Activated naive CD4-positive, alpha-beta T cell treated with anti-CD3 and anti-CD28 coated beads, Interleukin-2, amount 10 ng/mL, durations not matched to agents 7 days and 5 days (primary cell): ENCODE measurements around the gene SLC1A4.

Source experiments
- CTCF ChIA-PET: fragments of 350-600 bp; sonication (Branson Sonifier 250); formaldehyde crosslinking; loops from one replicate; lab custom pipeline; 2021; ENCODE audit warnings: antibody characterized with exemption; lab: Charles Lee
- DNase-seq: peaks from one replicate; pipeline ENCODE4 v3.0.0-alpha.2; 2020
- H3K27ac Mint-ChIP-seq: one replicate; pipeline ENCODE4 v1.8.0; 2021; ENCODE audit warnings: mild to moderate bottlenecking, moderate library complexity, mixed read lengths
- H3K27me3 Mint-ChIP-seq: one replicate; pipeline ENCODE4 v1.8.0; 2021; ENCODE audit warnings: mild to moderate bottlenecking, mixed read lengths
- H3K36me3 Mint-ChIP-seq: one replicate; pipeline ENCODE4 v1.8.0; 2021; ENCODE audit warnings: mixed read lengths
- H3K4me1 Mint-ChIP-seq: one replicate; pipeline ENCODE4 v1.8.0; 2021; ENCODE audit warnings: mixed read lengths
- H3K4me3 Mint-ChIP-seq: one replicate; pipeline ENCODE4 v1.8.0; 2021; ENCODE audit warnings: mild to moderate bottlenecking, moderate library complexity, mixed read lengths
- H3K9me3 Mint-ChIP-seq: one replicate; pipeline ENCODE4 v1.8.0; 2021; ENCODE audit warnings: mixed read lengths

The SLC1A4 gene

GRCh38 chr2:64975232-64975821, 13.9 kb upstream of the SLC1A4 start:
- no peaks in the 10 kb centered on the region for H3K9me3 Mint-ChIP-seq
- H3K27me3 Mint-ChIP-seq: peaks cover 4% of the 10 kb centered on the region
- H3K27ac Mint-ChIP-seq: no peak overlapping the region
- H3K4me1 Mint-ChIP-seq: peaks cover 10% of the 10 kb centered on the region
- no peak for DNase-seq
- CTCF ChIA-PET: no interaction called here
- no peaks in the 10 kb centered on the region for H3K36me3 Mint-ChIP-seq
- no peak overlapping the region for H3K4me3 Mint-ChIP-seq

DNA sequence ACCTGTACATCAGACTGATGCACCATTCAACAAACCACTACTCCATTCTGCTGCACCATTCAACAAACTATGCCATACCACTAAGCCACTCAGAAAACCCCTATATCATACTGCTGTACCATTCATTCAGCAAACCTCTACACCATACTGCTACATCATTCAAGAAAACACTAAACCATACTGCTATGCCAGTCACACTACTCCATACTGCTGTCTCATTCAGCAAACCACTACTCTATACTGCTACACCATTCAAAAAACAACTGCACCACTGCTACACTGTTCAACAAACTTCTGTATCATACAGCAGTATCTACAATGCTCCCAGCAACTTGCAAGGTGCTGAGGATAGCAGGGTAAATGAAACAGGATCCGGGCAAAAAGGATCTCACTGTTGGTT, 12.9 kb upstream of the SLC1A4 start:
- CTCF ChIA-PET: no interaction called here
- Mint-ChIP-seq H3K27me3 (peaks cover 4% of the 10 kb centered on the region), H3K4me1 (peaks cover 11% of the 10 kb centered on the region), H3K4me3 (no peak overlapping the region), H3K36me3 (no peaks in the 10 kb centered on the region), H3K9me3 (no peaks in the 10 kb centered on the region), H3K27ac (no peak overlapping the region)
- DNase-seq: no peak

DNA sequence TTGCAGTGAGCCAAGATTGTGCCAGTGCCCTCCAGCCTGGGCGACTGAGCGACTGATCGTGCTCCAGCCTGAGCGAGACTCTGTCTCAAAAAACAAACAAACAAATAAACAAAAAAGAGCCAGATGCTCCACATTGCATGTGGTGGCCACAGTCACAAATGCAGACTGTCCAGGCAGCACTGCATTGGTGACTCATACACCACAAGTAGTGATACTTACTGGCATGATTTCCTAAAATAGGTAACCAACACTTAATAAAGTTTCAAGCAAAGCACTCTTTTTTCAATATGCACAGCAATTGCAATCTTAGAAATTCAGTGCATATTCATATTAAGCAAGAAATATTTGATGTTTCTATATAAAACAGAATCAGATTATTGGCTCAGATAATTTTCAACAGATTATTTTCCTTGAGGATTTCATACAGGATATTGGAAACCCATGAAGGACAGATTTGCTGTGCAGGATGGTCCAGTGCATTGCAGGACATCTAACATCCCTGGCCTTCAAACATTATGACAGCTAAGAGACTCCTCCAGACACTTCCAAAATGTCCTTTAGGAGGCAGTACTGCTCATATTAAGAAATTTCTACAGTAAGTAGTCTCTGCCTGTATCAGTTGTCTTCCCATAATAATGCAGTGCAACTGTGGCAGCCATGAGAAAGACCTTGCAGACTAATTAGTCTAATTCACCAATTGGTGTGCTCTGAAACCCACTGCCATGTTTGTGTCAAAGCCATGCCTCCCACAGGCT, 10.5 kb upstream of the SLC1A4 start:
- Mint-ChIP-seq H3K9me3 (no peaks in the 10 kb centered on the region), H3K36me3 (no peaks in the 10 kb centered on the region), H3K4me3 (no peak overlapping the region), H3K27ac (no peak overlapping the region), H3K27me3 (peaks cover 4% of the 10 kb centered on the region), H3K4me1 (peaks cover 28% of the 10 kb centered on the region)
- CTCF ChIA-PET: interaction anchor here (0.6 to 3.4 kb wide), 8 partner anchors 9 to 64 kb away, joined by 3 to 17 read pairs (median 4); no protein-coding TSS in a partner anchor
- DNase-seq: no peak

DNA sequence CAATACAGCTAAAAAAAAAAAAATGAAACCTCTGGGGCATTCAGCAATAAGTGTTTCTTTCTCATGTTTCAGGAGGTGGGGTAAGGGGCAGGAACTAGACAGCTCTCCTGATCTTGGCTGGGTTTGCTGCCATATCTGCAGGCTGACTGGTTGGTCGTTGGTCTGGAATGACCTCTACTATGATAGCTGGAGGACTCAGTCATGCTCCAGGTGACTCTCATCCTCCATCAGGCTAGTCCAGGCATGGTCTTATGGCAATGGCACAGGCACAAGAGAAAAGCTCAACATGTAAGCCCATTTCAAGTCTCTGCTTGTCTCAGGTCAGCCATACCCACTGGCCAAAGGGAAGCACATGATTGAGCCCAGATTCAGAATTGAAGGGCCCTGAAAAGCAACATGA, 9.5 kb upstream of the SLC1A4 start:
- peaks cover 28% of the 10 kb centered on the region for H3K4me1 Mint-ChIP-seq

GRCh38 chr2:64980183-64980582, 9.0 kb upstream of the SLC1A4 start:
- Mint-ChIP-seq H3K36me3 (no peaks in the 10 kb centered on the region), H3K4me1 (peaks cover 28% of the 10 kb centered on the region), H3K4me3 (no peak overlapping the region), H3K27me3 (no peaks in the 10 kb centered on the region), H3K9me3 (no peaks in the 10 kb centered on the region), H3K27ac (no peak overlapping the region)
- DNase-seq: no peak
- CTCF ChIA-PET: interaction anchor here (1.3 to 3.4 kb wide), 3 partner anchors 8 to 63 kb away, joined by 4 to 17 read pairs (median 9); no protein-coding TSS in a partner anchor

More for the DNA sequence above, 9.5 kb upstream of the SLC1A4 start:
- Mint-ChIP-seq H3K9me3 (no peaks in the 10 kb centered on the region), H3K36me3 (no peaks in the 10 kb centered on the region), H3K4me3 (no peak overlapping the region), H3K27ac (no peak overlapping the region), H3K27me3 (no peaks in the 10 kb centered on the region)
- CTCF ChIA-PET: interaction anchor here (1.3 to 3.4 kb wide), 4 partner anchors 8 to 62 kb away, joined by 4 to 17 read pairs (median 7); no protein-coding TSS in a partner anchor
- no peak for DNase-seq

GRCh38 chr2:64982311-64982857, 6.8 kb upstream of the SLC1A4 start:
- Mint-ChIP-seq H3K36me3 (peaks cover 2% of the 10 kb centered on the region), H3K4me3 (no peak overlapping the region), H3K9me3 (no peaks in the 10 kb centered on the region), H3K4me1 (peaks cover 46% of the 10 kb centered on the region), H3K27me3 (peaks cover 4% of the 10 kb centered on the region), H3K27ac (no peak overlapping the region)
- no peak for DNase-seq
- CTCF ChIA-PET: interaction anchor here (0.5 to 1.0 kb wide), 2 partner anchors 65 to 120 kb away, joined by 3 to 5 read pairs; no protein-coding TSS in a partner anchor

GRCh38 chr2:64982932-64983331, 6.3 kb upstream of the SLC1A4 start:
- H3K4me3 Mint-ChIP-seq: no peak overlapping the region
- CTCF ChIA-PET: interaction anchor here (1.0 kb wide), 1 partner anchor 65 kb away, joined by 3 read pairs; no protein-coding TSS in a partner anchor
- H3K9me3 Mint-ChIP-seq: no peaks in the 10 kb centered on the region
- no peak overlapping the region for H3K27ac Mint-ChIP-seq
- DNase-seq: no peak
- H3K4me1 Mint-ChIP-seq: peaks cover 50% of the 10 kb centered on the region
- peaks cover 4% of the 10 kb centered on the region for H3K27me3 Mint-ChIP-seq
- H3K36me3 Mint-ChIP-seq: peaks cover 2% of the 10 kb centered on the region

- CTCF ChIA-PET: interaction anchor here (1.0 to 1.2 kb wide), 2 partner anchors 13 to 68 kb away, joined by 3 read pairs; no protein-coding TSS in a partner anchor
- Mint-ChIP-seq H3K9me3 (no peaks in the 10 kb centered on the region), H3K27ac (no peak overlapping the region), H3K4me1 (peaks cover 49% of the 10 kb centered on the region), H3K4me3 (no peak overlapping the region), H3K36me3 (peaks cover 7% of the 10 kb centered on the region), H3K27me3 (peaks cover 4% of the 10 kb centered on the region)
- no peak for DNase-seq
These were observed 3.8 kb upstream of the SLC1A4 start for GRCh38 chr2:64985447-64985846.

- Mint-ChIP-seq H3K27me3 (peaks cover 4% of the 10 kb centered on the region), H3K9me3 (no peaks in the 10 kb centered on the region), H3K4me3 (peak overlapping the region; percentile 69), H3K36me3 (peaks cover 19% of the 10 kb centered on the region), H3K4me1 (peaks cover 58% of the 10 kb centered on the region), H3K27ac (peak overlapping the region; percentile 82)
- no peak for DNase-seq
- CTCF ChIA-PET: interaction anchor here (1.2 to 6.5 kb wide), 5 partner anchors 8 to 74 kb away, joined by 3 to 60 read pairs (median 6); no protein-coding TSS in a partner anchor
These were observed 1.9 kb upstream of the SLC1A4 start for GRCh38 chr2:64987001-64987955.

DNA sequence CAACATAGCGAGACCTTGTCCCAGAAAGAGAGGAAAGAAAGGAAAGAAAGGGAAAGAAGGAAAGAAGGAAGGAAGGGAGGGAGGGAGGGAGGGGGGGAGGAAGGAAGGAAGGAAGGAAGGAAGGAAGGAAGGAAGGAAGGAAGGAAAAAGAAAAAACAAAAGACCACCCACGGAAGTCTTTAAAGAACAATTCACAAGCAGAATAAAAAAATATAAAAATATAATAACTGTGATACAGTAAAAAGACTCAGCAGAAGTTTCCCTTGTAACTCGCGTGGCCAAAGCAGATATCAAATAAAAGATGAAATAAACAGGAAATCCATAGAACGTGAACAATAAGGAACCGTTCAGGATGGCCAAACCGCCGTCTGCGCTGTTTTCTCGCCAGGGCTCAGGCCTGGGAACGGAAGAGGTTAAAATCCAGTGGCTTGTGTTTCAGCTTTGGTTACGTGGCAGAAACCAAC, 1.2 kb upstream of the SLC1A4 start:
- Mint-ChIP-seq H3K27ac (peak overlapping the region; percentile 84), H3K27me3 (peaks cover 4% of the 10 kb centered on the region), H3K36me3 (peaks cover 26% of the 10 kb centered on the region), H3K9me3 (no peaks in the 10 kb centered on the region), H3K4me3 (peak overlapping the region; percentile 69), H3K4me1 (peaks cover 60% of the 10 kb centered on the region)
- no peak for DNase-seq
- CTCF ChIA-PET: interaction anchor here (0.6 to 6.5 kb wide), 7 partner anchors 8 to 343 kb away, joined by 3 to 60 read pairs (median 4); no protein-coding TSS in a partner anchor

- Mint-ChIP-seq H3K27me3 (peaks cover 4% of the 10 kb centered on the region), H3K9me3 (no peaks in the 10 kb centered on the region), H3K4me1 (peaks cover 63% of the 10 kb centered on the region), H3K4me3 (peak overlapping the region; percentile 69), H3K27ac (peak overlapping the region; percentile 84), H3K36me3 (peaks cover 31% of the 10 kb centered on the region)
- CTCF ChIA-PET: interaction anchor here (0.6 to 6.5 kb wide), 7 partner anchors 9 to 344 kb away, joined by 3 to 60 read pairs (median 4); no protein-coding TSS in a partner anchor
- DNase-seq: peak; percentile 84
These were observed 626 bp upstream of the SLC1A4 start for GRCh38 chr2:64988420-64989125.

DNA sequence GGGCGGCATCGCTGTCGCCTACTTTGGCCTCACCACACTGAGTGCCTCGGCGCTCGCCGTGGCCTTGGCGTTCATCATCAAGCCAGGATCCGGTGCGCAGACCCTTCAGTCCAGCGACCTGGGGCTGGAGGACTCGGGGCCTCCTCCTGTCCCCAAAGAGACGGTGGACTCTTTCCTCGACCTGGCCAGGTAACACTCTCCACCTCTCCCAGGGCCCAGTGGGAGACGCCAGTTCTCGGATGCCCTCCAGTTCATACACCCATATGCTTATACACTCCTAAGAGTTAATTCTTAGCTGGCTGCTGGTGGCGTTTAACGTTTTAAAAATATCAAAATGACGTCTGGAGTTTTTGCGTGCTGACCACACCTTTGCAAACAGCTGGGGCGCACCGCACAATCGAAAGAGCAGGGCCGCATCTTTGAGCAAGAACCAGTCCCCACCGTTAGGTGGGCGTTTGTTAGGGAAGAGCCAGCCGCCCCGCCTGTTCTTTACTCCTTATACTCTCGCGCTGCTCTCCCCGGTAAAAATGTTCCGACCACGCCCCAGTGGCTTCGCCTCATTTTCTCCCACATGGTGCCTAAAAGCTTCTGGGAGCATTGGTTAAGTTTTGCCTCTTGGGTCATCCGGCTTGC, 899 bp downstream of the SLC1A4 start:
- Mint-ChIP-seq H3K27me3 (peaks cover 4% of the 10 kb centered on the region), H3K27ac (peak overlapping the region; percentile 78), H3K4me1 (peaks cover 78% of the 10 kb centered on the region), H3K9me3 (no peaks in the 10 kb centered on the region), H3K4me3 (peak overlapping the region; percentile 92), H3K36me3 (peaks cover 39% of the 10 kb centered on the region)
- peak; percentile 27 for DNase-seq
- CTCF ChIA-PET: interaction anchor here (0.6 to 6.5 kb wide), 2 partner anchors 67 to 72 kb away, joined by 3 to 60 read pairs; no protein-coding TSS in a partner anchor
